HepG2 (cell line): Measurements from ENCODE around the gene CD7. TPM values are rescaled to one million over a fixed set of nuclear protein-coding genes. Genes with fewer than 3 reads are reported as not detected.

Experiments used
- CENPT ChIP-seq: sonication (generic); formaldehyde crosslinking; IDR thresholded peaks from 2 replicates; pipeline ENCODE4 v1.8.0; 2022; ENCODE audit warnings: low read depth, mild to moderate bottlenecking, moderate library complexity, missing genetic modification reagents
- FOXP4 ChIP-seq: sonication (generic); formaldehyde crosslinking; IDR thresholded peaks from 2 replicates; pipeline ENCODE4 v1.4.0; 2020; ENCODE audit warnings: missing genetic modification reagents
- HHEX ChIP-seq: IDR thresholded peaks from 2 replicates; pipeline ENCODE4 v1.6.1; 2016; ENCODE audit warnings: control low read depth
- MEF2D ChIP-seq: sonication (generic); formaldehyde crosslinking; IDR thresholded peaks from 2 replicates; pipeline ENCODE4 v1.5.1; 2020; ENCODE audit warnings: mild to moderate bottlenecking, missing genetic modification reagents
- MIXL1 ChIP-seq: IDR thresholded peaks from 2 replicates; pipeline ENCODE4 v1.6.1; 2016
- SRSF9 ChIP-seq: fragments of 200-400 bp; formaldehyde crosslinking; IDR thresholded peaks from 2 replicates; pipeline ENCODE4 v1.6.1; 2018; ENCODE audit warnings: borderline replicate concordance, mild to moderate bottlenecking, low read depth, low read length; ENCODE audit not compliant: insufficient read depth, poor library complexity, severe bottlenecking
- TBX2 ChIP-seq: sonication (generic); formaldehyde crosslinking; IDR thresholded peaks from 2 replicates; pipeline ENCODE4 v1.5.0; 2020; ENCODE audit warnings: missing genetic modification reagents, mild to moderate bottlenecking, borderline replicate concordance
- THAP9 ChIP-seq: sonication (generic); formaldehyde crosslinking; IDR thresholded peaks from 2 replicates; pipeline ENCODE4; 2020; ENCODE audit warnings: missing genetic modification reagents, mild to moderate bottlenecking, borderline replicate concordance
- TIGD3 ChIP-seq: sonication (generic); formaldehyde crosslinking; IDR thresholded peaks from 2 replicates; pipeline ENCODE4 v1.5.1; 2020; ENCODE audit warnings: mild to moderate bottlenecking, missing genetic modification reagents, borderline replicate concordance
- ZNF24 ChIP-seq: fragments of 450-650 bp; IDR thresholded peaks from 2 replicates; pipeline ENCODE4 v1.6.1; 2017; ENCODE audit warnings: antibody characterized with exemption, mild to moderate bottlenecking
- ZNF34 ChIP-seq: sonication (generic); formaldehyde crosslinking; IDR thresholded peaks from 2 replicates; pipeline ENCODE4 v1.4.0; 2020; ENCODE audit warnings: mild to moderate bottlenecking, missing genetic modification reagents, borderline replicate concordance
- ZNF383 ChIP-seq: sonication (generic); formaldehyde crosslinking; IDR thresholded peaks from 2 replicates; pipeline ENCODE4 v1.4.0; 2020; ENCODE audit warnings: missing genetic modification reagents, mild to moderate bottlenecking, borderline replicate concordance
- ZNF747 ChIP-seq: sonication (generic); formaldehyde crosslinking; IDR thresholded peaks from 2 replicates; pipeline ENCODE4 v1.8.1; 2023; ENCODE audit warnings: missing genetic modification reagents, mild to moderate bottlenecking, borderline replicate concordance
- ZUFSP ChIP-seq: sonication (generic); formaldehyde crosslinking; IDR thresholded peaks from 2 replicates; pipeline ENCODE4 v1.9.0; 2021; ENCODE audit warnings: missing genetic modification reagents, mild to moderate bottlenecking, borderline replicate concordance
- polyA plus RNA-seq, 8 experiments: library from polyadenylated mRNA; depleted of rRNA in 3 of 8; stranded (reverse) in 7 of 8; unstranded in 1 of 8; fragments of >200 nt; fragmentation: Illumina TruSeq in 4 of 8; extraction: Trizol in 4 of 8; gene quantifications; 2 replicates each; pipeline versions ENCODE4 v1.2.1 to v1.2.3, GENCODE V29; 2011 to 2016; ENCODE audit warnings: low read depth in 4 of 8, missing spikeins in 1 of 8, mixed read lengths in 1 of 8; ENCODE audit not compliant: insufficient read depth in 1 of 8
- total RNA-seq, 5 experiments: library from RNA; depleted of rRNA; stranded (reverse); fragments of >200 nt; fragmentation: Illumina TruSeq; extraction: Trizol; gene quantifications; 2 replicates each; pipeline ENCODE4 v1.2.3, GENCODE V29; 2016; ENCODE audit warnings: low read depth in 1 of 5
- TF ChIP-seq, protein P1 (sequence below): sonication (generic); IDR thresholded peaks from 2 replicates; pipeline ENCODE4 v1.6.1; 2016; ENCODE audit warnings: low read depth, borderline replicate concordance
- TF ChIP-seq, protein P2 (sequence below): sonication (generic); formaldehyde crosslinking; IDR thresholded peaks from 2 replicates; pipeline ENCODE4 v1.5.1; 2020; ENCODE audit warnings: mild to moderate bottlenecking, moderate library complexity, missing genetic modification reagents

Gene CD7
- total and polyA plus RNA-seq, 2 of the 13 experiments (the other 11 are each of a cell fraction or from before 2014, with no cell fraction given), result 67.6 to 76.4 TPM

DNA sequence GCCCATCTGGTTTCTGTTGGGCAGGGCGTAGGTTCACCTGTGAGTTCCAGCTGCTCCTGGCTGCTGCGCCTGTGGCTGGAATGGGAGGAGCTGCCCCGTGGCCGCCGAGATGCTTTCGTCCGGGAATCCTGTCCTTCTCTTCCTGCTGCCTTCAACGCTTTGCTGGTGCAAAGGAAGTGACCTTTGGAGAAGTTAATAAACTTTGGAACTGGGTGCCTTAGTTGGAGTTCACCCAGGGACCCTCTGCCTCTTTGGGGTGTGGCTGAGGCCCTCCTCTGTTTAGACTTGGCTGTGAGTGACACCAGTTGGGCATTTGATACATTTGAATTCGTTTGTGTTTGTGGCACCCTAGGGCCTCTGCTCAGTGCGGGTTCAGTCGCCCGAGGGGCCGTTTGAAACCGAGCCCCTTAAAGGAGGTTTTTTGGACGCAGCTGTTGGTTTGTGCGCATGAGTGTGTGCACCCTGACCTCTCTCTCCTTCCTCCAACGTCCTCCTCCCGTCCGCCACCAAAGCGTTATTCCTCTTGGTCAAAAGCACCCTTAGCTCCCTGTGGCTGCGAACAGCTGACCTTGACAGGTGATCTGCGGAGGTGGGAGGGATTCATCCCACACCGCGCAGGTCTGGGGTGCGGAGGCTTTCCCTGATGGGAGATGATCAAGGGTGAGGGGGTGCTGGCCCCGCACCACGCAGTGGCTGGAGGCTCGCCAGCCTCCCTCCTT lies 25.1 kb upstream of the CD7 start (continued):
- TF ChIP-seq, protein P1, sequence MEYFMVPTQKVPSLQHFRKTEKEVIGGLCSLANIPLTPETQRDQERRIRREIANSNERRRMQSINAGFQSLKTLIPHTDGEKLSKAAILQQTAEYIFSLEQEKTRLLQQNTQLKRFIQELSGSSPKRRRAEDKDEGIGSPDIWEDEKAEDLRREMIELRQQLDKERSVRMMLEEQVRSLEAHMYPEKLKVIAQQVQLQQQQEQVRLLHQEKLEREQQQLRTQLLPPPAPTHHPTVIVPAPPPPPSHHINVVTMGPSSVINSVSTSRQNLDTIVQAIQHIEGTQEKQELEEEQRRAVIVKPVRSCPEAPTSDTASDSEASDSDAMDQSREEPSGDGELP, result peak; percentile 84
- no peak for TF ChIP-seq ZNF24
- 0 out of 2 replicates have a peak, but pooled peaks have one; percentile 1 for TF ChIP-seq MEF2D
- 0 out of 2 replicates have a peak, but pooled peaks have one; percentile 35 for TF ChIP-seq TBX2 (CRISPR knock-in tag)
- no peak for TF ChIP-seq ZUFSP (CRISPR knock-in tag)
- TF ChIP-seq, protein P2, sequence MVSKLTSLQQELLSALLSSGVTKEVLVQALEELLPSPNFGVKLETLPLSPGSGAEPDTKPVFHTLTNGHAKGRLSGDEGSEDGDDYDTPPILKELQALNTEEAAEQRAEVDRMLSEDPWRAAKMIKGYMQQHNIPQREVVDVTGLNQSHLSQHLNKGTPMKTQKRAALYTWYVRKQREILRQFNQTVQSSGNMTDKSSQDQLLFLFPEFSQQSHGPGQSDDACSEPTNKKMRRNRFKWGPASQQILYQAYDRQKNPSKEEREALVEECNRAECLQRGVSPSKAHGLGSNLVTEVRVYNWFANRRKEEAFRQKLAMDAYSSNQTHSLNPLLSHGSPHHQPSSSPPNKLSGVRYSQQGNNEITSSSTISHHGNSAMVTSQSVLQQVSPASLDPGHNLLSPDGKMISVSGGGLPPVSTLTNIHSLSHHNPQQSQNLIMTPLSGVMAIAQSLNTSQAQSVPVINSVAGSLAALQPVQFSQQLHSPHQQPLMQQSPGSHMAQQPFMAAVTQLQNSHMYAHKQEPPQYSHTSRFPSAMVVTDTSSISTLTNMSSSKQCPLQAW (CRISPR knock-in tag), result no peak
- no peak for TF ChIP-seq ZNF383
- TF ChIP-seq TIGD3 (CRISPR knock-in tag), result no peak
- TF ChIP-seq HHEX (CRISPR knock-in tag), result no peak
- TF ChIP-seq ZNF34 (CRISPR knock-in tag), result no peak
- no peak for TF ChIP-seq THAP9 (CRISPR knock-in tag)
- peak; percentile 33; the same call in 1 of the 2 replicates for TF ChIP-seq FOXP4 (CRISPR knock-in tag)
- no peak for TF ChIP-seq CENPT
- TF ChIP-seq SRSF9, result no peak
- no peak for TF ChIP-seq MIXL1 (CRISPR knock-in tag)
- TF ChIP-seq ZNF747 (CRISPR knock-in tag), result 0 out of 2 replicates have a peak, but pooled peaks have one; percentile 35
